Activated T-helper 1 cell treated with anti-CD3 and anti-CD28 coated beads, Interleukin-2, amount 50 U/mL, for 16 hours (primary cell): Measurements from ENCODE around the gene MPPED2.

Experiments
- DNase-seq, 2 donors: peaks; one replicate each; pipeline ENCODE4 v3.0.0-alpha.2; 2020; ENCODE audit warnings: low read depth in 1 of 2, low spot score in 1 of 2

MPPED2 gene

DNA sequence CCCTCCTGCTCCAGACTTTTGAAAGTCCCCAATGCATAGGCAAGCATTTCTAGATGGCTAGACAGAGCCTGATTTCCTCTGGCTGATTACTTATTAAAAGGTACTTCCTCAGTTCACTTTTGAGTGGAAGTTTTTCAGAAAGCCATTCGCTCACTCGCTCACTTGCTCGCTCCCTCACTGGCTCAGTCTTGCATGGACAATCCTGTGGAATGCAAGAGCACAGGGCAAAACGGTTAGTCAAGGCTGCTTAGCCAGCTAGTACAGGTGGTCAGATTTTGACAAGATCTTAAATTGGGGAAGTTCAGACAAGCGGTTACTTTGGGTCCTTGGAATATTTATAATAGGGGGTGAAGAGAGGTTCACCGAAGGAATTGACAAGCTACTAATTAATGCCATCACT lies 162.3 kb downstream of the MPPED2 start:
- DNase-seq, result no peak

DNA sequence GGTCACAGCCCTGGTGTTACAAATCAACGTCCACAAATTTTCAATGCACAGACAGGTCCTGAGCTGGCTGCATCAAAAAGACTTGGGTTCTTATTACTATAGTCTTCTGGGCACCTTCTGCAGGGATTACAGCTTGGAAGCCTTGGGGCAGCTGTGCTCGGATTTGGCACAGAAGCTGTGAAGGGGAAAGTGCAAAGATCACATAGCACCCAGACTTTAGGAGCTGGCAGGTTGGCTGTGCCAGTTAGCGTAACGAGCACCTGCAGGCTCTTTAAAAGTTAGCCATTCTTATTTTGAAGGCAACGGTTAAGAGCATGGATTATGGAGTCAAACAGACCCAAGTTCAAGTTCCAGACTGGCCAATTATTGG lies 162.9 kb downstream of the MPPED2 start:
- no peak for DNase-seq

DNA sequence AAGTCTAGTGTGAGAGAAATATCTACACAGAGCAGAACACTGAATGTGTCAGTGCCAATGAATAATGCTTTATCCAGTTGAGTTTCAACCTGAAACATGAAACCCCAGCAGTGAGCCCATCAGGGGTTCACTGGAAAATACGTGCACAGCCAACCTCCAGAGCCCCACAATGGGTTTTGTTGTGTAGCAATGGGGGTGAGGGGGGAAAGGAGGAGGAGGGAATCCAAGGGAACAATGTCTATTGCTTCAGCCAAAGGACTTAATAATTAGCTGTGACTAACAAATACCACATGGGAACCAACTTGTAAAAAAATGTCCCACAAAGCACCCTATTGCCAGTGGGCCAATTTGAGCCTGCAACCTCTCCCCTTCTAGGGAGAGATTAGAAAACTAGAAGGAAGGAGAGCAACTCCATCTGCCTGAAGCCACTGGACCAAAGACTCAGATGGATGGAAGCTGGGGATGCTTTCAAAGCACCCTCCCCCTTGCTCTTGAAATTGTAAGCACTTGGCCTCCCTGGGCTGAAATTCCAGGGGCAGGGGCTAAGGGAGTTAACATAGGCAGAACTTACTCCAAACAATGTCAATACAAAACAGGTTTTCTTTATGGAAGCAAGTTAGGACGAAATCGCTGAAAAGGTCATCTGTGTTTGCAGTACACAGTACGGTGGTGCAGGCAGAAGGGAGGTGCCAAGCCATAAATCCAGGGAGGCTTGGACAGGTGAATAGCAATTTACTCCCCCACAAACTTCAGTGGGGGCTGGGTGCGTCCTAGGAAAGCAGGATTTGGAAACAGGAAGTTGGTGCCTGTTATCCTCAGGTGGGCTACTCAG lies 163.5 kb downstream of the MPPED2 start:
- DNase-seq, result no peak

DNA sequence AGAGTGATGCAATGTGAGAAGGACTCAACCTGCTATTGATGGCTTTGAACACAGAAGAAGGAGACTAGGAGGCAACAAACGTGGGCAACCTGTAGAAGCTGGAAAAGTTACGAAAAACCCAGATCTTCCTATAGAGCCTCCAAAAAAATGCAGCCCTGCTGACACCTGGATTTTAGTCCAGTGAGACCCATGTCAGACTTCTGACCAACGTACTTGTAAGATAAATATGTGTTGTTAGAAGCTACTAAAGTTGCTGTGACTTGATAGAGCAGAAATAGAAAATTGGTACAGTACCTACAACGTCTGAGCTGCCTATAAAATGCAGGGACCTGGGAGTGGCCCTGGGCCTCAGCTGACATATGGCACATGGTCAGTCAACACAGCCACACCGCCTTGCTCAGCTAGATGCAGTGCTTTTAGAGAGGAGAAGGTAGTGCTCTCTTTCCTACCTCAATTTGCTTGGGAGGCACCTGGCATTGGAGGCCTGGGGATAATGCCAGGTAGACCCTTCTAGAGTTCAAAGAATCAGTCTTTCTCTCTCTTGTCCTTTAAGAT lies 165.8 kb downstream of the MPPED2 start:
- no peak for DNase-seq

DNA sequence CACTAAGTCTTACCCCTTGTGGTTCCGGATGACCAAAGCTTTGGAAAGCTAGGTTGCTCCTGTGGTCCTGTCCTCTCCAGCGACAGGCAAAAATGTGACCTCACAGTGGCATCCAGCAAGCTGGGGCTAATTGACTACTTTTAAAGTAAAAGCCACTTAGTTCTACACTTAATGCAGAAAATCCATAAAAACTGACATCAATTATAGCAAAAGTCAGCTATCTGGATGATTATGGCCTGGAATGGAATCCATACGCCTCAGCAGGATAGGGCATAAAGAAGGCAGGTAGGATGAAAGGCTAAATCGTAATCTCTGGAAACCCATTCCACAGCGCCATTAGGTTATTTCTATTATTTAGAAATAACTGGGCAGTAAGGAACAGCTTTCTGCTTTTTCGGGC lies 171.3 kb downstream of the MPPED2 start:
- DNase-seq, result no peak

DNA sequence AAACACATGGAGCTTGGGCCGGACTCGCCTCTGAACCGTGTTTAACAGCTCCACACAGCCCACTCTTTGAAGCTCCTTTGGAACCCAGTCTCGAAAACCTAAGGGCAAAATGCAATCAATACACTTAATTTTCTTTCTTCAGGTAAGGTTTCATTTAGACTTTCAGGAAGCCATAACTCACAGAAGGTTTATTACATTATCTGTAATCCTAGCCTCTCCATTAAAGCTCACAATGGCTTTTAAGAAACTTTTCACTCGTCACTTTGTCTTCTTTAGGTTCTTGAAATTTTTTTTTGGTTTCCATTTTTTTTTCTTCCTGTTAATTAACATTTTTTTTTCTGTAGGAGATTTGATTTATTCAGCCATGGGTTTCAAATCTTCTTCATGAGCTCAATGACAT lies 171.9 kb downstream of the MPPED2 start:
- DNase-seq, result no peak

DNA sequence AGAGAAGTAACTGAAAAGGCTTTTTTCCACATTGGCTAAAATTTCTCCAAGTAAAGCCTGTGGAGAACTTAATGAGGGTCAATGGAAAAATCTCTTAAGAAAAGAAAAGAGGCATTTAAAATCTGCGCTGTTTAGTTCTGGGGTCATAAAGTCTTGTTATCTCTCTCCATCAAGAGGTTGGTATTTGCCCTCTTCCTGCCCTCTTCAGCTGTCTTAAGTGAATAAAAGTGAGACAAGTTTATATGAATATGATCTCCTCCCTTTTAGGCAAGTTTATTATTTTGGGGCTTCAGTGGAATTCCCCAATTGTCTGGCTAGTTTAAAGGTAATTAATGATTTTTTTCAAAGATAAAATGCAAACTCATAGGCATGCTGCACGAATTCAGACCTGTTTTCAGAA lies 173.6 kb downstream of the MPPED2 start:
- DNase-seq, result no peak

DNA sequence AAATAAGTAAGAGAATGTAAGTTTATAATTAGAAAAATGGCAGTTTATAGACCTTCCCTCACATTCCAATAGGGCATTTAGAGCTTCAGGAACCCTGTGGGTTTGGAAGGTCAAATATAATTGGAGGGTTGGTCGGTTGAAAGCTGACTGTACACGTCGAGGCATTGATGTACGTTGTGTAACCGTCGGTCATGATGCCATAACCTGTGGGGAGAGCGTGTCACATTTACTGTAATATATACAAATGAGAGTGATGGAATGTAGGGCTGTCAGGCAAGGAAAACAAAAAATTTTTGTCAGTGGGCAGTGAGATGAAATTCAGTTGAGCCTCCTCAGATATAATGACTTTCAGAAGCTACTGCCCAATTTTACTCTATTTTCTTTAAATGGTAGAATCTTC lies 174.8 kb downstream of the MPPED2 start:
- no peak for DNase-seq

DNA sequence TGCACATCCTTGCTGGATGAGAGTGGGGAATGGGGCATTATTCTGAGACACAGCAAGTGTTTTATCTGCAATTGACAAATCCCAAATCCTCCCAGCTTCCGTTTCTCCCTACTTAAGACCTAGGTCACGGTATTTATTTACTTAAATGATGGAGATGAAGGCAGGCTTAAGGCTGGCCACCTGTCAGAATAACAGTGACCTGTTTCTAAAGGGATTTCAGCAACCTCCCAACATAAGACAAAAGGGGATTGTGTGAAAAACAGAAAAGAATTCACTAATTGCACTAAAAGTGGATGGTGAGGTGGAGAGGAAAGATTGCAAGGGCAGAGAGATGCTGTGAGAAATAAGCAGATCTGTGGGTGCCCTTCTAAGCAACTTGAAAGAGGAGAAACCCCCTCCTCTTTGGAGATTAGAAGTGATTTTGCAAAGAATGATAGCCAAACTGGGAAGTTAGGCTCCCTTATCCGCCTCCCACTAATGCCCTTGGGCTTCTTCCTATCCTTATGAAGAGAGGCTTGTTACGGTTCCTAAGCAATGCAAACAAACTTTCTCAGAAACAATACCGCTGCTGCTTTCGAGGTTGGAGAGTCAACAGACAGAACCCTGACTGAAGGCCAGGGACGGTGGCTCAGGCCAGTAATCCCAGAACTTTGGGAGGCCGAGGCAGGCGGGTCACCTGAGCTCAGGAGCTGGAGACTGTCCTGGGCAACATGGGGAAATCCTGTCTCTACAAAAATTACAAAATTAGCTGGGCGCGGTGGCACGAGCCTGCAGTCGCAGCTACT lies 179.0 kb downstream of the MPPED2 start:
- no peak for DNase-seq

DNA sequence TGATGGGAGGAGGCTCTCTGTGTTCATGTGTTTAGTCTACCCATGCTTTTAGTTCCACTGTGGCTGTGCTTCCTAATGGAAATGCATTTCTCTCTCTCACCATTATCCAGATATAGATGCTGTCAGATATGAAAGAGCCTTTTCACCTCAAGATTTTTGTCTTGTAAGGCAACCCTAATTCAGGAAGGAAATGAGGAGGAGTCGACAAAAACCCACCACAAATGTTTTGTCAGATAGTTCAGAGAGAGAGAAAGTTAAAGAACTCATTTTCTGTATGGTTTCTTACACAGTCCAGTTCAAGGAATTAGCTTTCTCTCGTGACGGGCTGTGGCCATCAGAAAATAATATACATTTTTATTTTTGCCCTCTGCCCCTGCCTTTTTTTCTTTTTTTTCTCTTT lies 180.8 kb downstream of the MPPED2 start:
- DNase-seq, result no peak

DNA sequence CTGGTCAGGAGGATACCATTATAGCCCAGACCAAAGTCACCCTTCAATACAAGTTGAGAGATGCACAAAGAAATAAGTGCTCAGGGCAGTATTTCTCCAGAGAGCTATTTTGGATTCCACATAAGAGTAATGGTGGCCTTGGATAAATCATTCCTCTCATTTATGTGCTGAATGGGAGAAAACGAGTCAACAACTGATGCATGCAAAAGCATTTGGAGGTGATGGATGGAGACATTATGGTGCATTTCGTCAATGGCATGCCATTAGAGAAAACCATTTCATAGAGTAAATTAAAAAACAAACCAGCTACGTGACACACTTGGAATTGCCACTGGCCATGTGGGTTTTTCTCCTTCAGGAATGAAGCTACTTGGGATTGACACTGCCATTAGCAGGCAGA lies 182.0 kb downstream of the MPPED2 start:
- DNase-seq, result no peak

DNA sequence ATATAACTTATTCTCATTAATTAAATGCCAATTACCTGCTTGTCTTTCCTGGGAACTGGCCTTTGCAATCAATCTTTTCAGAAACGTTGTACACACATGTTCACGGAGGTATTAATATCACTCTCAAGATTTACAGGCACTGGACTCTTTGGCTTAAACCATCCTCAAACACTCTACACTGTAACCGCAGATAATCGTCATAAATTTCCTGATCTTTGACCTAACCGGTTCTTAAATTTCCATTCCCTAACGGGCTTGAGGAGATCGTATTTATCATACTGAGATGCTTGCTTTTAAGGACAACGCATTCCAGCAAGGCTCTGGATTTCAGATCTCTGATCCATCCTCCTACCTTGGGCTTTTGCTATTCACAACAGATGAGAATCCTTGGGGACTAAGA lies 190.4 kb downstream of the MPPED2 start:
- no peak for DNase-seq

DNA sequence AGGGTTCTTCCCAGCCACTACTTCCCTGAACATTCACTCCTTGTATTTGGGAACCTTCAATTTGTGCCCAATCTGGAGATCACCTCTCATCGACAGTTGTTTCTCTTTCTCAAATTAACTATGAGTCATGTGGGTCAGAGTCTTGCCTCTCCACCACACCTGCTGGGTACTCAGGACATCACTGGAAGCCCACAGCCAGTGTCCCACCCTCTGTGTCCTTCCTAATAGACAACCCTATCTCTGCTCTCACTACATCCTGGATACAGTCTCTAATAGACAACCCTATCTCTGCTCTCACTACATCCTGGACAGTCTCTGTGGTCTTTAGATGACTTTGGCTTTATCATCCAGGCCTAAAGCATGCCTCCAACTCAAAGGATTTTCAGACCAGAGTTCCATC lies 193.1 kb downstream of the MPPED2 start:
- no peak for DNase-seq

DNA sequence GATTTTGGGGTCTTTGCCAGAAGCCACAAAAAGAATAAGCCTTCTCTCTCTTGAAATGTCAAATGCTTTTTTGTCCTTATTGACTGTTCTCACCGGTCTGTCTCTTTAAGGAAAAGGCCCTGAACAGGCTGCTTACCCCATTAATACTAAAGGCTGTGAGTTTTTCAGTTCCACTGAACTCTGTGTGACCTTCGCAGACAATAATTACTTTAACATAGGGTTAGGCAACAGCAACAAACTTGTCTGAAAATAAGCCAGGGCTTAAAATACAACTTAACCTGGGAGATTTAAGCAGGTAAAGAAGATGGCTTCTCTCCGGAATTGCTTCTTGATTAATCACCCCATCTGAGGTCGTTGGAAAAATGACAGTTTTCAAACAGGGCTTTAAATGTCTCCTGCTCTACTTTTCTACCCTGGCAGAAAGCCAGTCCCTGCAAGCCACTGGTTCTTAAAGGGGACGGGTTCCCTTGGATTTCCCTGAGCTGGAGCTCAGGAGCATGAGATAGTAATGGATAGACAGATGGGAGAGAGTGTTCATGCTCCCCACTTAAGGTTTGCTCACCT lies 193.8 kb downstream of the MPPED2 start:
- DNase-seq, result no peak

DNA sequence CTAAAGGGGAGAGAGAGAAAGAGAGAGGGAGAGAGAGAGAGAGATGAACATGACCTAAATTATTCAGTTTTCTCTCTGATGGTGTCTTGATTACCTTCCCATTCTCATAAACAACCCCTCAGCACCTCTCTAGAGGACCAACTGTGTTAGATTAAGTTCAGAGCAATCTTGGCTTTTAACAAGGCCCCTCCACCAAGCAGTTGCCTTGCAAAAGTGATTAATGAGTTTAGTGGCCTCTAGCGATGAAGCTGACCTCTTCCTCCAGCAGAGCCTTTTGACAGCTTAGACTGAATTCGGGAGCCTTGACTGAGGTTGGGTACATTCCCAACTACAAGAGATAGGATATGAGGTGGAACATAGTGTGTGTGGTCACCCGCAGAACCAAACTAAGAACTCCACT lies 197.2 kb downstream of the MPPED2 start:
- DNase-seq, result no peak

DNA sequence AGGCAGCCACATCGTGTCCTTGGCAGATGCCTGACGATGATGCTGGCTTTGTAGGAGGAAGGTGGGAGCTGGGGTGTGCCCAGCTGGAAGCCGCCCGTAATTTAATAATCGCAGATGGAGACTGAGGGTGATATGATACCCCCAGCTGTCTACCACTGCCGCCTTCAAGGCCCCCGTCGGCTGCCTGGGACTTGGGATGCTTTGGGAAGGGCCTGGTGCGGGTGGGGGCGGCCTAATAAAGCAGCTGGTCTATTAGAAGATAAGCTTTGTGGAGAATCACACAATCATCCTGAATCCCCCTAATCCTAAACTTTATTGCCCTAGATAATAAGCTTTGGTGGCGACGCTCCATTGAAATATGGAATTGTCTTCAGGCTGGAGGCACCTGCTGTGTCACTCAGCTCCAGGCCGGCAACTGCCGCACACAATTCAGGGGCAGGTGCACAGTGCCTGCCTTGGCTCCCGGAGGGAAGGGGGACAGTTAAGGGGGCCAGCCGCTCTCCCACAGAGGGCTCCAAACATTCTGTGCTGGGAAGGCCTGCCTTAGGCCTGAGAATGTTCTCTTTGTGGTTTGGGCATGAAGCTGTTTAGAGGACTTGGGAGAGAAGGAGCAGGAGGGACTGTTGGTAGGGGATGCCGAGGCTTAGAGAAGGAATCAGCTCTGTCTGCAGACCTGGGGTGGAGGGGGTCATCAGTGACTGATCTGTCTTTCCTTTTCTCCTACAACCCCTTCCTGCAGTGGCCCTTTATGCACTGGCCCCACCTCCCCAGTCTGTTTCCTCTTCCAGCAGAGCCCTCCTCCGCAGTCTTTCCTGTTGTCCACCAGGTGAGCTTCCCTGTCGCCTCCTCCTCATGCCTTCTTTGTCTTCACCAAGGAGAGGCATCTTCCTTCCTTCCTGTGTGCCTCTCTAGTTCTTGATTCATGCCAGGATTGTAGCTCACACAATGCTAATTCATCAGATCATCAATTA lies 198.0 kb downstream of the MPPED2 start:
- DNase-seq, result no peak

DNA sequence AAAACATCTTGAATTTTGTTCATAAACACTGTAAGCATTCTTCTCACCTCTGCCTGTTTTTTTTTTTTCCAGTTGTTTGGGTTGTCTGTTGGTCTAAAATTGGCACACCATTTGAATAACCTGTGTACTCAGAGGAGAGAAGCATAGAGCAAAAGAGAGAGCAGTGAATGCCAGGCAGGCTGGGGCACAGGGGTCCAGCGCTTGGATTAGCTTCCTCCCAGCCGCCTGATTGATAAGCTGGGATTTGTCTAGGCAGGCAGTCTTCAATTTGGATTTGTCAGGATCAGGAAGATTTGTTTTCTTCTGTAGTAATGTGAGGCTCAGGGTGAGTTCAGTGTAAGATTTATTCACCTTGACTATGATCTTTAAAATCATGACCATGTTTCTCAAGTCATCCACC lies 204.3 kb downstream of the MPPED2 start:
- no peak for DNase-seq

DNA sequence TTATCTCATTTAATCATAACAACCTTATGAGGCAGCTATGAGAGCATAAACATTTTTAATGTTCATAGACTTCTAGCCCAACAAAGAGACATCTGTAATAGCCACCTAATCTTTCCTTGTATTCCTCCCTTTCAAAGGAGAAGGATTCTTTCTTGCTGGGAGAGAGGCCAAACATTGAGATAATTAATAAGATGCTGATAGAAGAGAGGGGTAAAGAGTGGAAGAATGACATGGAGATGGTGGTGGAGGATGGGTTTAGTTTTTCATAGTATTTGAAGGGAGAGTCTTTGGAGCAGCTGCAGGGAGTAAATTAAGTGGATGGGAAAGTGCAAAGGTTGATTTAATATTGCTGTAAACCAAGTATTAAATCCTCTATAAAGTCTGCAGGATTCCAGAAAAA lies 205.3 kb downstream of the MPPED2 start:
- DNase-seq, result no peak

DNA sequence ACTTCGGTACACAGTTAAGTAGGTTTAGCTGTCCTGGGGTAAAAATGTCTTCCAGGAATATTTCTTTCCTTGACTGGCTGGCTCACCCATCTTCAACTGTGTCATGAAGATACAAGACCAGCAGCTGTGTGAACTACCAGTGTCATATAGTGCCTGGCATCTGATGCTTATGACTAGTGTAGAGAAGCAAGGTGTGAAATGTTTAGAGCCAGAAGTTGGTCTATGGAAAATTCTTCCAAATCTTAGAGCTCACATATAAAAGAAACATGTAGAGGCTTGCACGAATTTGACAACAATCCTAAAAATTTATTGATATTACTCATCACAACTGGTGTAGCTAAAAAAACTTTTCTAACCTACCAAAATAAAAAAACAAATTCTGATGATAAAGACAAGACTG lies 208.8 kb downstream of the MPPED2 start:
- no peak for DNase-seq

DNA sequence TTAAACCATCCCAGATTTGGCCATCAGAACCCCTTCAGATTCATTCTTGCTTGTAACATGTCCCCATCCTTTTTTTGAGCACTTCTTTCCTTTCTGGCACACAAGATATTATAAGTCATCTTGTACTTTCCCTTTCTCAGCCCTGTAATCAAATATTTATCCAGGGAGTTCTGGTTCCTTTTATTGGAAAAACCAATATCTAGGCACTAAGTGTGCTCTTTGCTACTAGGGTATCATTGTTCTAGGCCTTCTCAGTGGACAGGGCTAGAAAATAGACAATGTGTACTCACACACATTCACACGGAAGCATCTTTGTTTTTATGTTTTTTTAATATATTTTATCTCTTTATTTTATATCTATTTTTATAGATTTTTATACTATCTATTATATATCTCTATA lies 216.0 kb downstream of the MPPED2 start:
- no peak for DNase-seq

DNA sequence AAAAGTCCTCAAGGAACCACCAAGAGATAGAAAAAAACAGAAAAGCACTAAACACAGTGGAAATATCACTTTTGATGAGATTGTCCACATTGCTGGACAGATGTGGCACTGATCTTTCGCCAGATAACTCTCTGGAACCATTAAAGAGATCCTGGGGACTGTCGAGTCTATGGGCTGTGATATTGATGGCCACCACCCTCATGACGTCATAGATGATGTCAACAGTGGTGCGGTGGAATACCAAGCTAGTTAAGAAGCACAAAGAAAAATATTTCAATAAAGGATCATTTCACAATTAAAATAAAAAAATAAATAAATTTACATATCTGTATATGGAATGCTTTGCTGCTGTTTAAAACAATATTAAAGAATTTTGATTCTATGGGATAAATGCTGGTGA lies 217.8 kb downstream of the MPPED2 start:
- DNase-seq, result no peak
